HCT116 (cell line): ENCODE results near the gene DAND5. TPM values are rescaled to one million over a fixed set of nuclear protein-coding genes. Genes with fewer than 3 reads are reported as not detected.

Experiments
- ATAC-seq: fragments of 200-7000 bp; cut with Tn5 transposase; 2 replicates; pipeline ENCODE4 v1.9.1; 2020; ENCODE audit warnings: mild to moderate bottlenecking, moderate library complexity
- BruUV-seq: library from RNA; stranded (reverse); fragments of 400-500 nt; replicated peaks from 2 replicates; lab custom pipeline; 2021; lab: Mats Ljungman, UMichigan
- CTCF ChIA-PET: fragments of 300-600 bp; sonication (Branson Sonifier 250); formaldehyde crosslinking; loops from one replicate; lab custom pipeline; 2021; ENCODE audit warnings: antibody characterized with exemption; lab: Charles Lee
- POLR2A ChIA-PET: fragments of 300-600, 350-600 bp; sonication (Branson Sonifier 250); formaldehyde crosslinking; loops from one replicate; lab custom pipeline; 2021; ENCODE audit warnings: antibody characterized with exemption; lab: Charles Lee
- RAD21 ChIA-PET, 2 experiments: fragments of 300-600 bp; sonication (Branson Sonifier 250); formaldehyde crosslinking; loops; one replicate each; lab custom pipeline; 2023; ENCODE audit warnings: low total read pairs in 2 of 2; ENCODE audit not compliant: uncharacterized antibody in 2 of 2, unreplicated experiment in 2 of 2, low non-redundant PET in 1 of 2; lab: Charles Lee
- DNase-seq: peaks from one replicate; pipeline ENCODE4 v3.0.0-alpha.2; 2010; ENCODE audit warnings: low read depth, low spot score
- H2AFZ ChIP-seq: fragments of 200-600 bp; shearing (Covaris generic), sonication (generic); 2 replicates; pipeline ENCODE4 v1.6.1; 2017; ENCODE audit warnings: low read depth, mixed run types, mixed read lengths, antibody characterized with exemption, low read length; ENCODE audit not compliant: poor library complexity, severe bottlenecking
- H3K27ac ChIP-seq: 2 replicates; pipeline ENCODE4 v1.5.1; 2012; ENCODE audit warnings: low read depth, low read length
- H3K27me3 ChIP-seq: fragments of 200-600 bp; sonication (generic); 2 replicates; pipeline ENCODE4 v1.6.1; 2016; ENCODE audit warnings: mixed run types, low read length, mixed read lengths; ENCODE audit not compliant: insufficient read depth
- H3K36me3 ChIP-seq, 2 experiments: fragments of 200-500 bp in 1 of 2; fragments of 200-600 bp in 1 of 2; sonication (Bioruptor generic) in 1 of 2; sonication (generic) in 1 of 2; 2 replicates each; pipeline versions ENCODE4 v1.5.1 to v1.6.1; 2014 to 2016; ENCODE audit warnings: low read length in 2 of 2, inconsistent platforms in 1 of 2, mixed read lengths in 1 of 2, mixed run types in 1 of 2; ENCODE audit not compliant: insufficient read depth in 2 of 2, control insufficient read depth in 1 of 2
- H3K4me1 ChIP-seq, 2 experiments: fragments of 200-600 bp in 1 of 2; sonication (generic) in 1 of 2; 2 replicates each; pipeline versions ENCODE4 v1.5.1 to v1.6.1; 2012 to 2017; ENCODE audit warnings: low read length in 2 of 2, inconsistent platforms in 1 of 2, mild to moderate bottlenecking in 1 of 2, mixed read lengths in 1 of 2, mixed run types in 1 of 2, moderate library complexity in 1 of 2; ENCODE audit not compliant: insufficient read depth in 2 of 2, control insufficient read depth in 1 of 2
- H3K4me2 ChIP-seq: fragments of 200-600 bp; sonication (generic); 2 replicates; pipeline ENCODE4 v1.6.1; 2017; ENCODE audit warnings: mixed run types, low read length, mixed read lengths
- H3K4me3 ChIP-seq, 2 experiments: fragments of 200-600 bp in 1 of 2; sonication (generic) in 1 of 2; replicated peaks in 1 of 2; 2 replicates each; pipeline ENCODE4 v1.5.1; 2011 to 2016; ENCODE audit warnings: low read length in 2 of 2, control low read depth in 1 of 2, low read depth in 1 of 2, mild to moderate bottlenecking in 1 of 2, mixed read lengths in 1 of 2, mixed run types in 1 of 2
- H3K79me2 ChIP-seq: fragments of 200-600 bp; sonication (generic); 2 replicates; pipeline ENCODE4 v1.6.1; 2017; ENCODE audit warnings: mild to moderate bottlenecking, mixed run types, low read length, moderate library complexity, mixed read lengths; ENCODE audit not compliant: insufficient read depth
- H3K9ac ChIP-seq: fragments of 200-600 bp; sonication (generic); 2 replicates; pipeline ENCODE4 v1.6.1; 2016; ENCODE audit warnings: low read length, mixed read lengths
- H3K9me2 ChIP-seq: fragments of 200-600 bp; sonication (generic), shearing (Covaris generic); 2 replicates; pipeline ENCODE4 v1.6.1; 2017; ENCODE audit warnings: mixed run types, mild to moderate bottlenecking, moderate library complexity; ENCODE audit not compliant: insufficient read depth
- H3K9me3 ChIP-seq, 2 experiments: fragments of 200-500 bp in 1 of 2; fragments of 200-600 bp in 1 of 2; sonication (Bioruptor generic) in 1 of 2; sonication (generic) in 1 of 2; 2 replicates each; pipeline ENCODE4 v1.6.1; 2014 to 2017; ENCODE audit warnings: low read length in 2 of 2, mixed read lengths in 2 of 2, inconsistent platforms in 1 of 2, low read depth in 1 of 2, mild to moderate bottlenecking in 1 of 2, mixed run types in 1 of 2, moderate library complexity in 1 of 2; ENCODE audit not compliant: control insufficient read depth in 1 of 2, insufficient read depth in 1 of 2
- H4K20me1 ChIP-seq: fragments of 200-600 bp; sonication (generic), shearing (Covaris generic); 2 replicates; pipeline ENCODE4 v1.6.1; 2017; ENCODE audit warnings: mixed run types, mild to moderate bottlenecking, moderate library complexity; ENCODE audit not compliant: insufficient read depth
- CBX3 ChIP-seq: IDR thresholded peaks from 2 replicates; pipeline ENCODE4 v1.6.1; 2012; ENCODE audit warnings: low read depth
- CEBPB ChIP-seq: IDR thresholded peaks from 2 replicates; pipeline ENCODE4 v1.6.1; 2012; ENCODE audit warnings: low read depth
- EGR1 ChIP-seq: IDR thresholded peaks from 2 replicates; pipeline ENCODE4 v1.6.1; 2012; ENCODE audit warnings: low read depth
- ELF1 ChIP-seq: IDR thresholded peaks from 2 replicates; pipeline ENCODE4 v1.6.1; 2012; ENCODE audit warnings: low read depth, borderline replicate concordance
- FOSL1 ChIP-seq: IDR thresholded peaks from 2 replicates; pipeline ENCODE4 v1.6.1; 2012; ENCODE audit warnings: low read depth
- JUND ChIP-seq: IDR thresholded peaks from 2 replicates; pipeline ENCODE4 v1.6.1; 2012
- POLR2A ChIP-seq: IDR thresholded peaks from 2 replicates; pipeline ENCODE4 v1.7.0; 2011; ENCODE audit warnings: borderline replicate concordance; ENCODE audit not compliant: insufficient read depth, insufficient read length; ENCODE audit errors: extremely low read depth
- POLR2AphosphoS5 ChIP-seq: IDR thresholded peaks from 2 replicates; pipeline ENCODE4 v1.6.1; 2011; ENCODE audit warnings: mild to moderate bottlenecking, low read depth, low read length, moderate library complexity
- RAD21 ChIP-seq: IDR thresholded peaks from 2 replicates; pipeline ENCODE4 v1.6.1; 2012; ENCODE audit warnings: low read depth, mild to moderate bottlenecking
- REST ChIP-seq: IDR thresholded peaks from 2 replicates; pipeline ENCODE4 v1.6.1; 2012; ENCODE audit warnings: low read depth
- SIN3A ChIP-seq: IDR thresholded peaks from 2 replicates; pipeline ENCODE4 v1.6.1; 2012; ENCODE audit warnings: low read depth
- SP1 ChIP-seq: IDR thresholded peaks from 2 replicates; pipeline ENCODE4 v1.6.1; 2012; ENCODE audit warnings: low read depth
- SRF ChIP-seq: IDR thresholded peaks from 2 replicates; pipeline ENCODE4 v1.6.1; 2012; ENCODE audit warnings: low read depth
- TCF7L2 ChIP-seq: IDR thresholded peaks from 2 replicates; pipeline ENCODE4 v1.7.0; 2011; ENCODE audit warnings: borderline replicate concordance, inconsistent platforms; ENCODE audit not compliant: insufficient read depth, insufficient read length; ENCODE audit errors: extremely low read depth
- YY1 ChIP-seq: IDR thresholded peaks from 2 replicates; pipeline ENCODE4 v1.6.1; 2011; ENCODE audit warnings: low read length, low read depth, moderate library complexity, mild to moderate bottlenecking; ENCODE audit not compliant: insufficient replicate concordance; ENCODE audit errors: extremely low read depth
- ZNF274 ChIP-seq: fragments of 200-500 bp; sonication (Bioruptor generic); IDR thresholded peaks from 2 replicates; pipeline ENCODE4 v1.6.1; 2014; ENCODE audit warnings: mild to moderate bottlenecking, low read depth, low read length, inconsistent platforms
- intact Hi-C: fragments of 100-400 bp; cut with micrococcal nuclease; formaldehyde crosslinking; loops from 2 replicates; pipeline ENCODE4 v1.10.0; 2022
- total RNA-seq: library from RNA; stranded (reverse); gene quantifications from one replicate; pipeline ENCODE4 v1.2.1, GENCODE V29; 2021; ENCODE audit not compliant: unreplicated experiment
- TF ChIP-seq, protein P1 (sequence below): IDR thresholded peaks from 2 replicates; pipeline ENCODE4 v1.6.1; 2011; ENCODE audit warnings: mild to moderate bottlenecking, low read length, moderate library complexity; ENCODE audit not compliant: insufficient replicate concordance; ENCODE audit errors: extremely low read depth
- TF ChIP-seq, protein P2 (sequence below): IDR thresholded peaks from 2 replicates; pipeline ENCODE4 v1.6.1; 2012
- TF ChIP-seq, protein P3 (sequence below): IDR thresholded peaks from 2 replicates; pipeline ENCODE4 v1.6.1; 2012

DAND5 gene
- total RNA-seq, 1 experiment from 2014 or later = 0.25 TPM

- peaks cover 39 to 60% of the 10 kb centered on the region in 2 experiments for H3K36me3 ChIP-seq
- peaks cover 73% of the 10 kb centered on the region for H3K79me2 ChIP-seq
- RAD21 ChIA-PET = no interaction called here
- no peak overlapping the region for H2AFZ ChIP-seq
- intact Hi-C loops = no loop called here
- peak overlapping the region; percentile 76; the same call in 1 of the 2 replicates for H3K27ac ChIP-seq
- DNase-seq (no peak), ATAC-seq (no peak)
- no peaks in the 10 kb centered on the region for H3K27me3 ChIP-seq
- H3K4me1 ChIP-seq = peaks cover 8 to 38% of the 10 kb centered on the region in 2 experiments; a peak in 3 of 4 replicates
- H3K9me2 ChIP-seq = no peaks in the 10 kb centered on the region
- no peak overlapping the region for H3K9ac ChIP-seq
- no TSS peak for BruUV-seq
- no peak overlapping the region for H3K4me3 ChIP-seq
- no peaks in the 10 kb centered on the region for H3K9me3 ChIP-seq
- no peak overlapping the region for H3K4me2 ChIP-seq
- CTCF ChIA-PET = interaction anchor here (0.6 kb wide), 1 partner anchor 1187 kb away, joined by 3 read pairs; no protein-coding TSS in a partner anchor
- no peaks in the 10 kb centered on the region for H4K20me1 ChIP-seq
- TF ChIP-seq POLR2AphosphoS5 (no peak), REST (no peak), CEBPB (no peak), ELF1 (no peak), FOSL1 (no peak), POLR2A (no peak), SIN3A (no peak), CBX3 (no peak), JUND (no peak), TCF7L2 (no peak), YY1 (no peak), EGR1 (no peak), SP1 (no peak), ZNF274 (no peak), RAD21 (no peak), SRF (no peak)
- TF ChIP-seq, protein P1, sequence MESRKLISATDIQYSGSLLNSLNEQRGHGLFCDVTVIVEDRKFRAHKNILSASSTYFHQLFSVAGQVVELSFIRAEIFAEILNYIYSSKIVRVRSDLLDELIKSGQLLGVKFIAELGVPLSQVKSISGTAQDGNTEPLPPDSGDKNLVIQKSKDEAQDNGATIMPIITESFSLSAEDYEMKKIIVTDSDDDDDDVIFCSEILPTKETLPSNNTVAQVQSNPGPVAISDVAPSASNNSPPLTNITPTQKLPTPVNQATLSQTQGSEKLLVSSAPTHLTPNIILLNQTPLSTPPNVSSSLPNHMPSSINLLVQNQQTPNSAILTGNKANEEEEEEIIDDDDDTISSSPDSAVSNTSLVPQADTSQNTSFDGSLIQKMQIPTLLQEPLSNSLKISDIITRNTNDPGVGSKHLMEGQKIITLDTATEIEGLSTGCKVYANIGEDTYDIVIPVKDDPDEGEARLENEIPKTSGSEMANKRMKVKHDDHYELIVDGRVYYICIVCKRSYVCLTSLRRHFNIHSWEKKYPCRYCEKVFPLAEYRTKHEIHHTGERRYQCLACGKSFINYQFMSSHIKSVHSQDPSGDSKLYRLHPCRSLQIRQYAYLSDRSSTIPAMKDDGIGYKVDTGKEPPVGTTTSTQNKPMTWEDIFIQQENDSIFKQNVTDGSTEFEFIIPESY = no peak
- TF ChIP-seq, protein P2, sequence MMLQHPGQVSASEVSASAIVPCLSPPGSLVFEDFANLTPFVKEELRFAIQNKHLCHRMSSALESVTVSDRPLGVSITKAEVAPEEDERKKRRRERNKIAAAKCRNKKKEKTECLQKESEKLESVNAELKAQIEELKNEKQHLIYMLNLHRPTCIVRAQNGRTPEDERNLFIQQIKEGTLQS = no peak
- TF ChIP-seq, protein P3, sequence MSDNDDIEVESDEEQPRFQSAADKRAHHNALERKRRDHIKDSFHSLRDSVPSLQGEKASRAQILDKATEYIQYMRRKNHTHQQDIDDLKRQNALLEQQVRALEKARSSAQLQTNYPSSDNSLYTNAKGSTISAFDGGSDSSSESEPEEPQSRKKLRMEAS = no peak
- POLR2A ChIA-PET = no interaction called here
These were observed 25.2 kb upstream of the DAND5 start for GRCh38 chr19:12944104-12944674.
